ENCODE results near the gene MCF2L2.
"Not testable (repeated sequence)": the region's sequence is repeated elsewhere in the genome, so short reads cannot be mapped to it uniquely, and the experiment has no call there.

The MCF2L2 gene

DNA sequence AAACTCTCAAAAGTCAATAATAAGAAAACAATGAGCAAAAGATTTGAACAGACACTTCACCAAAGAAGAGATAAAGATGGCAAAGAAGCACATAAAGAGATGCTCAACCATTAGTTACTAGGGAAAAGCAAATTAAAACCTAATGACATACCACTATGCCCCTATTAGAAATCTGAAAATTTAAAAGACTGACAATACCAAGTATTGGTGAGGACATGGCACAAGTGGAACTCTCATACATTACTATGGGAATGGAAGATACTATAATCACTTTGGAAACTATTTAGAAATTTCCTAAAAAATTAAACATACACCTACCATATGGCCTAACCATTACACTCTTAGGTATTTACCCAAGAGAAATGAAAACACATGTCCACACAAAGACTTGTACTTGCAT, 230.7 kb downstream of the MCF2L2 start:
- peaks cover 17% of the 10 kb centered on the region for H3K4me1 Mint-ChIP-seq
- no peaks in the 10 kb centered on the region for H3K27me3 Mint-ChIP-seq
- peaks cover 17% of the 10 kb centered on the region for H3K36me3 Mint-ChIP-seq (ENCODE audit: low read depth)
- no peak overlapping the region for H3K27ac Mint-ChIP-seq
- DNase-seq (no peak), ATAC-seq (no peak)
- H3K9me3 Mint-ChIP-seq: peaks cover 13% of the 10 kb centered on the region
- no peak overlapping the region for H3K4me3 Mint-ChIP-seq

- H3K36me3 Mint-ChIP-seq (ENCODE audit: low read depth): no peaks in the 10 kb centered on the region
- ATAC-seq (no peak), DNase-seq (no peak)
- no peak overlapping the region for H3K27ac Mint-ChIP-seq
- no peak overlapping the region for H3K4me3 Mint-ChIP-seq
- peaks cover 9% of the 10 kb centered on the region for H3K4me1 Mint-ChIP-seq
- no peaks in the 10 kb centered on the region for H3K9me3 Mint-ChIP-seq
- no peaks in the 10 kb centered on the region for H3K27me3 Mint-ChIP-seq
Measured at GRCh38 chr3:183195266-183195665, 233.2 kb downstream of the MCF2L2 start.

DNA sequence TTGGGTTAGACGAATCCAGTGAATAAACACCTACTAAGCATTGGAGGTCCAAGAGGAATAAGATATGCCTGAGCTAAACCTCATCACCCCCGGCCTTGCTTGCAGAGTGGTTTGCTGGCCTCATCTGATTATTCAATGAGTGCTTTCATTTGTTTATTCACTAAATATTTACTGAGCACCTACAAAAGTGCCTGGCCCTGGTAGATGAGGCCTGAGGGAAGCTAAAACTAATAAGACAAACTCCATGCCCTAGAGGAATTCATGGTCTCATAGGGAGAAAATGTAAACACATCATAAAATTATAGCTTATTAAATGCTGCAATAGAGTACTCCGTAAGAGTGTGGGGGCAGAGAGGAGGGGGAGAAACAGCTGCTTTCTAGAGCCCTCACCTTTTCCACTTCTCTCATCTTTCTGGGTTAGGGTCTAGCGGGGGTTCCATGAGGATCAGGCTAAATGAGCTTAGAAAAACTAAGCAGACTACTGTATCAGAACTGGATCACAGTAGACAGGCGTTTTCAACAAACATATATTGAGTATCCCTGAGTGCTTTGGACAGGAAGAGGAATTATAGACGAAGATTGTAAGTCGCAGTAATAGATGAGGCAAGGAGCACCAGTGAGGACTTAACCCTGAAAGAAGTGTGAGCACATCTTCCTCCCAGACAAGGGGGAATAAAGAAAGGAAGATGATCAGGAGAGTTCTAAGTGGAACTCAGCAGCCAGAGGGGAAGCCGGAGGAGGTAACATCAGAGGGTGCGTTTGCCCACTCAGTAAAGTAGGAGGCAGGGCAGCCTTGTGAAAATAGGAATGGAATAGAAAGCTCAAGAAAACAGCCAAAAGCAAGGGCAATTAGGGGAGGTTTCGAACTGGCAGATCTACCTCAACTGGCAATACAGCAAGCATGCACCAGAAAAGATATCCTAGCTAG, 234.4 kb downstream of the MCF2L2 start:
- H3K9me3 Mint-ChIP-seq: no peaks in the 10 kb centered on the region
- ATAC-seq (no peak), DNase-seq (no peak)
- H3K27ac Mint-ChIP-seq: no peak overlapping the region
- no peaks in the 10 kb centered on the region for H3K27me3 Mint-ChIP-seq
- H3K4me3 Mint-ChIP-seq: no peak overlapping the region
- peaks cover 9% of the 10 kb centered on the region for H3K4me1 Mint-ChIP-seq
- no peaks in the 10 kb centered on the region for H3K36me3 Mint-ChIP-seq (ENCODE audit: low read depth)

- no peak overlapping the region for H3K4me3 Mint-ChIP-seq
- no peak for DNase-seq
- H3K27me3 Mint-ChIP-seq: no peaks in the 10 kb centered on the region
- H3K9me3 Mint-ChIP-seq: no peaks in the 10 kb centered on the region
- H3K27ac Mint-ChIP-seq: no peak overlapping the region
- peak; percentile 34 for ATAC-seq
- H3K4me1 Mint-ChIP-seq: peaks cover 16% of the 10 kb centered on the region
- H3K36me3 Mint-ChIP-seq (ENCODE audit: low read depth): no peaks in the 10 kb centered on the region
Measured at GRCh38 chr3:183192650-183193300, 235.6 kb downstream of the MCF2L2 start.

DNA sequence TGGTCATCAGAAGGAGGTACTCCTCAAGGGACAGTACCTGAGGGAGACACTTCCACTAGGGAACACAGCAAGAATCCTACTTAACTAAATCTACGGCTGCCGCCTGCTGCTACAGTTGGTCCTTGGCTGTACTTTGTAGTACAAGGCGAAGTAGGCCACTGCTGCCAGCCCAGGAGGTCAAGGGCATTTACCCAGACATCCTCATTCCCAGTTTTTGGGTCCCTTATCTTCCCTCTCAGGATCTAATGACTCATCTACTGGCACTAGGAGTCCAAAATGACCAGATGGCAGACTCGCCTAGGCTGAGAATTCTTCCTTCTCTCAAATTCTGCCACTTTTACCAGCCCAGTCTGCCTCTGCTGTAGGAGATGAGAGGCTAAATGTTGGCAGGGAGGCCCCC, 238.8 kb downstream of the MCF2L2 start:
- no peak for ATAC-seq
- Mint-ChIP-seq H3K27ac (no peak overlapping the region), H3K4me1 (peaks cover 29% of the 10 kb centered on the region), H3K4me3 (no peak overlapping the region), H3K9me3 (no peaks in the 10 kb centered on the region), H3K27me3 (no peaks in the 10 kb centered on the region), H3K36me3 (ENCODE audit: low read depth) (no peaks in the 10 kb centered on the region)
- DNase-seq: no peak

DNA sequence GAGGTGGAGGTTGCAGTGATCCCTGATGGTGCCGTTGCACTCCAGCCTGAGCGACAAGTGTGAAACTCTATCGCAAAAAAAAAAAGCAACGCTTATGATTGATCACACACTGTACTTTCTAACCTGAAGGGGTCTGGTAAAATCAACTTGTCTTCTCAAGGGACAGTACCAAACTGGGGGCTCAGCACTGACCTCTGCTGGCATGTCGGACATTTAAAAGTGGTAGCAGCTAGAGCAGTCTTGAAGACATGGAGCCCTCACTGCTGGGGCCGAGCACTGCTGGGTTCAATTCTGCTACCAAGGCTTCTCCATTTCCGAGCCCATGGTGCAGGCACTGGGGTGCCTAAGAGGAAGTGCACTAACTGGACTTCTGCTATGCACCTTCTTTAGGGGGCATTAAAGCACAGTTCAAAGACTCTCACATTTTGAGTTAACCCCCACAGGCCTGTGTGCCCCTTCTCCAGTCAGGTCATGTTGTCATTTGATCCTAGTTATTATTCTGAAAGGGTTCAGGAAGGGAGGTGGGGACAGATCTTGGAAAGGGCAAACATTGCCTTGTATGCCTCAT, 239.4 kb downstream of the MCF2L2 start:
- Mint-ChIP-seq H3K4me3 (no peak overlapping the region), H3K27ac (no peak overlapping the region), H3K36me3 (ENCODE audit: low read depth) (no peaks in the 10 kb centered on the region), H3K27me3 (no peaks in the 10 kb centered on the region), H3K9me3 (no peaks in the 10 kb centered on the region), H3K4me1 (peaks cover 29% of the 10 kb centered on the region)
- ATAC-seq (peak; percentile 53), DNase-seq (peak; percentile 51)

DNA sequence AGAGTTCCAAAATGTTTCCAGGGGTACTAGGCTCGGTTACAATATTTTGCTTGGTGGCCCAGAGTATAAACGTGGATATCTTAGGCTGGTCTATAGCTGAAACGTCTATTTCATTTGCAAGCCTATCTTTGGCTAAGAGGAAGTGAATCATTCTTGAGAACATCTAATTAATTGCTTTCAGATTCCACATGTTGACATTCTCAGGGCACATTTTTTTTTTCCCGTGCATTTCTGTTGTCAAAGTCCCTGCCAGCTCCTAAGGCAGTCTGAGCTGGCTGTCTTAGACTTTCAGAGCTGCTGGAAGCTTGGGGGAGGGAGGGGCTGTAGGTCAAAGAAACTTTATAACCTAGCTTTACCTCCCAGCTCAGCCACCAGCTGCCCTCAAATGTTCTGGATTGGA, 242.7 kb downstream of the MCF2L2 start:
- Mint-ChIP-seq H3K4me3 (no peak overlapping the region), H3K27ac (peak overlapping the region; percentile 71), H3K27me3 (peaks cover 6% of the 10 kb centered on the region), H3K4me1 (peaks cover 23% of the 10 kb centered on the region), H3K36me3 (ENCODE audit: low read depth) (no peaks in the 10 kb centered on the region), H3K9me3 (no peaks in the 10 kb centered on the region)
- ATAC-seq (peak; percentile 56), DNase-seq (no peak)

- ATAC-seq (no peak), DNase-seq (no peak)
- peaks cover 25% of the 10 kb centered on the region for H3K4me1 Mint-ChIP-seq
- H3K27me3 Mint-ChIP-seq: peaks cover 21% of the 10 kb centered on the region
- no peak overlapping the region for H3K4me3 Mint-ChIP-seq
- no peaks in the 10 kb centered on the region for H3K9me3 Mint-ChIP-seq
- no peak overlapping the region for H3K27ac Mint-ChIP-seq
- no peaks in the 10 kb centered on the region for H3K36me3 Mint-ChIP-seq (ENCODE audit: low read depth)
Measured at GRCh38 chr3:183182732-183183610, 245.4 kb downstream of the MCF2L2 start.

- no peak for ATAC-seq
- peaks cover 25% of the 10 kb centered on the region for H3K4me1 Mint-ChIP-seq
- no peak overlapping the region for H3K27ac Mint-ChIP-seq
- DNase-seq: no peak
- no peaks in the 10 kb centered on the region for H3K9me3 Mint-ChIP-seq
- H3K4me3 Mint-ChIP-seq: no peak overlapping the region
- H3K36me3 Mint-ChIP-seq (ENCODE audit: low read depth): no peaks in the 10 kb centered on the region
- H3K27me3 Mint-ChIP-seq: peaks cover 23% of the 10 kb centered on the region
Measured at GRCh38 chr3:183182073-183182472, 246.3 kb downstream of the MCF2L2 start.

DNA sequence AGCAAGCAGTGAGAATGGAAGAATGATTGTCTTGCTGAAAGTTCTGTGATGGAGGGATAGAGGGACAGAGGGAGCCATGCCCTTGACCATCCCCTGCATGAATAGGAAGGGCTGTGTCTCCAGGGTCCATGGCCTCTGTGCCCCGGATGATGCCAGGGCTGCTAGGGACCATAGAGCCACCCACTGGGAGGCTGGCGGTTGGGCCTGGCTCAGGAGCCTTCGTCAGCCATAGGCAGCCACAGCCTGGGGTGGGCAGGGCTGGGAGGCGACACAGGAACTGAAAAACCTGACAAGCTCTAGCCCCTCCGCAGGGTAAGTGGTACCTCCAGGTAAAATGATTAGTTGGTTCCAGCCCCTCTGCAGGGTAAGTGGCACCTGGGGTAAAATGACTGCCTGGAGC, 246.8 kb downstream of the MCF2L2 start:
- ATAC-seq: no peak
- no peak overlapping the region for H3K27ac Mint-ChIP-seq

GRCh38 chr3:183180784-183181295, 247.6 kb downstream of the MCF2L2 start:
- Mint-ChIP-seq H3K4me1 (peaks cover 22% of the 10 kb centered on the region), H3K27me3 (peaks cover 34% of the 10 kb centered on the region), H3K9me3 (no peaks in the 10 kb centered on the region), H3K4me3 (no peak overlapping the region), H3K36me3 (ENCODE audit: low read depth) (no peaks in the 10 kb centered on the region), H3K27ac (no peak overlapping the region)
- no peak for DNase-seq
- no peak for ATAC-seq

More for the DNA sequence above, 246.8 kb downstream of the MCF2L2 start:
- no peak for DNase-seq
- peaks cover 27% of the 10 kb centered on the region for H3K27me3 Mint-ChIP-seq
- peaks cover 25% of the 10 kb centered on the region for H3K4me1 Mint-ChIP-seq
- no peaks in the 10 kb centered on the region for H3K36me3 Mint-ChIP-seq (ENCODE audit: low read depth)
- H3K4me3 Mint-ChIP-seq: no peak overlapping the region
- H3K9me3 Mint-ChIP-seq: no peaks in the 10 kb centered on the region

DNA sequence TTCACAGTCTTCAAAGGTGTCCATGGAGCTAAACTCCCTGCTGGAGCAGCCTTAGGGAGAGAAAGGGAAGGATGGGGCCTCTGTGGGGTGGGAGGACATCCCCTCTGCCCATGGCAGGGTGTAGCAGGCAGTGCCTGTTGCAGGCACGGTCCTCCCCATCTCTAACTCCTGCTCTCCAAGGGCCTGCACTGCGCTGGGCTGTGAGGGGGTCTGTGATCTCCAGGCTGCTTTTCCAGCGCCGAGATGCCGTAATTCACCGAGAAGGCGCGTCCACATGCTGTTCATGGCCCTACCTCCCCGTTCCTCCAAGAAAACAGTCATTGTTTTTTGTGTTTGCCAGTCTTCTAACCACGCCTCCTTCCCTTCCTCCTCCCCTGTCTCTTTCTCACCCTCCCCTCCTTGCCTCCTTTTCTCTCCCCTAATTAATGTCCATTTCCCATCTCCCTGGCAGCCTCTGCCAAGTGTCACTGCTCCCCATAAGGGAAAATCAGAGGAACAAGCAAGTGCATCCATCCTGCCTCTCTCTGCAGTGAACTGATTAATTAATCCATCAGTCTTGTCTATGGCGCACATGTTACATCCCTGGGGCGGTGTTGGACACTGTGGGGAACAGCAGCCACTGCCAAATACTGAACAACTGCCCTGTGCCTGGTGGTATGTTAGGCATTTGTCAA, 248.2 kb downstream of the MCF2L2 start:
- Mint-ChIP-seq H3K9me3 (no peaks in the 10 kb centered on the region), H3K27ac (no peak overlapping the region), H3K36me3 (ENCODE audit: low read depth) (no peaks in the 10 kb centered on the region), H3K27me3 (peaks cover 40% of the 10 kb centered on the region), H3K4me1 (peaks cover 16% of the 10 kb centered on the region), H3K4me3 (no peak overlapping the region)
- no peak for ATAC-seq
- no peak for DNase-seq

GRCh38 chr3:183179550-183179908, 248.9 kb downstream of the MCF2L2 start:
- DNase-seq; H3K9me3 Mint-ChIP-seq; ATAC-seq; H3K36me3 Mint-ChIP-seq (ENCODE audit: low read depth); H3K27ac Mint-ChIP-seq: not testable (repeated sequence)
- Mint-ChIP-seq H3K4me1 (peaks cover 11% of the 10 kb centered on the region), H3K4me3 (peak overlapping the region; percentile 69), H3K27me3 (peaks cover 43% of the 10 kb centered on the region)

Measured in activated naive CD8-positive, alpha-beta T cell treated with anti-CD3 and anti-CD28 coated beads, Interleukin-2, amount 50 U/mL, for 24 hours (primary cell).